SK-N-SH treated with all-trans-retinoic acid at 6 μM for 48 hours (cell line): ENCODE measurements around the gene CD28.

ENCODE experiments used
- BACH2 ChIP-seq: fragments of 250-450 bp; sonication (Bioruptor Pico); IDR thresholded peaks from 2 replicates; pipeline ENCODE4 v1.9.0; 2021; ENCODE audit warnings: mild to moderate bottlenecking, borderline replicate concordance
- TF ChIP-seq, protein P1 (sequence below): fragments of 250-450 bp; sonication (Bioruptor Pico); IDR thresholded peaks from 2 replicates; pipeline ENCODE4 v1.8.0; 2020; ENCODE audit warnings: mild to moderate bottlenecking, moderate library complexity, borderline replicate concordance

DNA sequence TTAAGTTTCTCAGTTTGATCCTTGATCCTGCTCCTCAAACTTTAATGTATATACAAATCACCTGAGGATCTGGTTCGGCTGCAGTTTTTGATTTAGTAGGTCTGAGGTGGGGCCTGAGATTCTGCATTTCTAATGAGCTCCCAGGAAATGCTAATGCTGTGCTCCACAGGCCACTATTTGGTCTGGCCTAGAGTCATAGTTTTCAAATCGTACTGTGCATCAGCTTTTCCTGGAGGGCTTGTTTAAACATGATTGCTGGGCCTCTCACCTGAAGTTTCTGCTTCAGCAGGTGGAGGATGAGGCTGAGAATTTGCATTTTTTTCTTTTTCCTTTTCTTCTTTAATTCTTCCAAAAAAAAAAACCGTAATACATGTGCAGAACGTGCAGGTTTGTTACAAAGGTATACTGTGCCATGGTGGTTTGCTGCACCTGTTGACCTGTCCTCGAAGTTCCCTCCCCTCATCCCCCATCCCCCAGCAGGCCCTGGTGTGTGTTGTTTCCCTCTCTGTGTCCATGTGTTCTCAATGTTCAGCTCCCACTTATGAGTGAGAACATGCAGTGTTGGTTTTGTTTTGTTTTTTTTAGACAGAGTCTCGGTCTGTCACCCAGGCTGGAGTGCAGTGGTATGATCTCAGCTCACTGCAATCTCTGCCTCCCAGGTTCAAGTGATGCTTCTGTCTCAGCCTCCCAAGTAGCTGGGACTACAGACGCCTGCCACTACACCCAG, 42.2 kb upstream of the CD28 start:
- TF ChIP-seq, protein P1, sequence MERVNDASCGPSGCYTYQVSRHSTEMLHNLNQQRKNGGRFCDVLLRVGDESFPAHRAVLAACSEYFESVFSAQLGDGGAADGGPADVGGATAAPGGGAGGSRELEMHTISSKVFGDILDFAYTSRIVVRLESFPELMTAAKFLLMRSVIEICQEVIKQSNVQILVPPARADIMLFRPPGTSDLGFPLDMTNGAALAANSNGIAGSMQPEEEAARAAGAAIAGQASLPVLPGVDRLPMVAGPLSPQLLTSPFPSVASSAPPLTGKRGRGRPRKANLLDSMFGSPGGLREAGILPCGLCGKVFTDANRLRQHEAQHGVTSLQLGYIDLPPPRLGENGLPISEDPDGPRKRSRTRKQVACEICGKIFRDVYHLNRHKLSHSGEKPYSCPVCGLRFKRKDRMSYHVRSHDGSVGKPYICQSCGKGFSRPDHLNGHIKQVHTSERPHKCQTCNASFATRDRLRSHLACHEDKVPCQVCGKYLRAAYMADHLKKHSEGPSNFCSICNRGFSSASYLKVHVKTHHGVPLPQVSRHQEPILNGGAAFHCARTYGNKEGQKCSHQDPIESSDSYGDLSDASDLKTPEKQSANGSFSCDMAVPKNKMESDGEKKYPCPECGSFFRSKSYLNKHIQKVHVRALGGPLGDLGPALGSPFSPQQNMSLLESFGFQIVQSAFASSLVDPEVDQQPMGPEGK (CRISPR knock-in tag) = no peak
- no peak for TF ChIP-seq BACH2 (CRISPR knock-in tag)
